Mesendoderm (in vitro differentiated cells): ENCODE measurements around the gene RPP25L.
A peak's percentile ranks its signal among the peaks of the same experiment; 100 is the strongest.

Experiments
- DNase-seq: peaks from one replicate; pipeline ENCODE4 v3.0.0; 2013
- H2AK5ac ChIP-seq: 2 replicates; pipeline ENCODE4 v1.6.1; 2013; ENCODE audit warnings: low read length, inconsistent platforms
- H2BK120ac ChIP-seq: 2 replicates; pipeline ENCODE4 v1.6.1; 2013; ENCODE audit warnings: low read depth, mild to moderate bottlenecking, low read length, moderate library complexity, mixed read lengths
- H2BK15ac ChIP-seq: replicated peaks from 2 replicates; pipeline ENCODE4 v1.6.1; 2013; ENCODE audit warnings: low read depth, mild to moderate bottlenecking, moderate library complexity
- H2BK5ac ChIP-seq: 2 replicates; pipeline ENCODE4 v1.6.1; 2013; ENCODE audit warnings: low read length, inconsistent platforms
- H3K18ac ChIP-seq: 2 replicates; pipeline ENCODE4 v1.6.1; 2013; ENCODE audit warnings: mild to moderate bottlenecking, low read length, mixed read lengths
- H3K23ac ChIP-seq: one replicate; pipeline ENCODE4 v1.6.1; 2013; ENCODE audit warnings: low read length
- H3K27ac ChIP-seq: 2 replicates; pipeline ENCODE4 v1.5.1; 2013; ENCODE audit warnings: low read depth, mild to moderate bottlenecking, inconsistent platforms, low read length, moderate library complexity
- H3K27me3 ChIP-seq: 2 replicates; pipeline ENCODE4 v1.6.1; 2013; ENCODE audit warnings: low read length, control low read depth, mild to moderate bottlenecking, inconsistent platforms; ENCODE audit not compliant: insufficient read depth, poor library complexity
- H3K36me3 ChIP-seq: 2 replicates; pipeline ENCODE4 v1.6.1; 2013; ENCODE audit warnings: low read length, inconsistent platforms; ENCODE audit not compliant: control insufficient read depth, insufficient read depth
- H3K4ac ChIP-seq: one replicate; pipeline ENCODE4 v1.6.1; 2013; ENCODE audit warnings: low read depth, mild to moderate bottlenecking, low read length, moderate library complexity
- H3K4me1 ChIP-seq: 2 replicates; pipeline ENCODE4 v1.6.1; 2013; ENCODE audit warnings: low read depth, low read length, inconsistent platforms; ENCODE audit not compliant: control insufficient read depth
- H3K4me2 ChIP-seq: 2 replicates; pipeline ENCODE4 v1.6.1; 2013; ENCODE audit warnings: low read length
- H3K4me3 ChIP-seq: 2 replicates; pipeline ENCODE4 v1.5.1; 2013; ENCODE audit warnings: mild to moderate bottlenecking, low read length
- H3K56ac ChIP-seq: one replicate; pipeline ENCODE4 v1.6.1; 2013; ENCODE audit warnings: low read length
- H3K79me1 ChIP-seq: 2 replicates; pipeline ENCODE4 v1.6.1; 2013; ENCODE audit warnings: low read length, inconsistent platforms
- H3K79me2 ChIP-seq: 2 replicates; pipeline ENCODE4 v1.6.1; 2013; ENCODE audit warnings: mild to moderate bottlenecking, low read length; ENCODE audit not compliant: control insufficient read depth, insufficient read depth
- H3K9ac ChIP-seq: 2 replicates; pipeline ENCODE4 v1.6.1; 2013; ENCODE audit warnings: low read length, inconsistent platforms
- H4K5ac ChIP-seq: one replicate; pipeline ENCODE4 v1.6.1; 2013; ENCODE audit warnings: low read length
- H4K8ac ChIP-seq: one replicate; pipeline ENCODE4 v1.6.1; 2013; ENCODE audit warnings: low read depth, mild to moderate bottlenecking, control low read depth, low read length, moderate library complexity
- WGBS: extraction: QIAGEN DNeasy Blood & Tissue Kit; methylation state at CpG from one replicate; pipeline ENCODE4 v1.1.7; 2013; ENCODE audit warnings: low lambda C conversion rate, missing lambda C conversion rate; ENCODE audit not compliant: insufficient coverage; ENCODE audit errors: extremely low coverage; 5-methylcytosine and 5-hydroxymethylcytosine counted together

RPP25L gene

GRCh38 chr9:34588671-34589635 lies 22.9 kb downstream of the RPP25L start:
- no peak overlapping the region for H4K8ac ChIP-seq
- no peak overlapping the region for H2AK5ac ChIP-seq
- no peak for DNase-seq
- no peak overlapping the region for H3K27ac ChIP-seq
- H3K27me3 ChIP-seq, result peaks cover 39% of the 10 kb centered on the region
- no peak overlapping the region for H2BK120ac ChIP-seq
- no peak overlapping the region for H4K5ac ChIP-seq
- peaks cover 30% of the 10 kb centered on the region for H3K4me1 ChIP-seq
- H3K36me3 ChIP-seq, result no peaks in the 10 kb centered on the region
- no peaks in the 10 kb centered on the region for H3K79me2 ChIP-seq
- H3K4me3 ChIP-seq, result peak overlapping the region; percentile 9
- no CpG with 5 or more reads among the region's 86 CpGs for WGBS
- no peaks in the 10 kb centered on the region for H3K79me1 ChIP-seq
- peak overlapping the region; percentile 84 for H3K4me2 ChIP-seq
- H2BK5ac ChIP-seq, result no peak overlapping the region
- no peak overlapping the region for H3K18ac ChIP-seq
- no peak overlapping the region for H2BK15ac ChIP-seq
- no peak overlapping the region for H3K23ac ChIP-seq
- H3K9ac ChIP-seq, result peak overlapping the region; percentile 14
- H3K56ac ChIP-seq, result peak overlapping the region; percentile 89
- H3K4ac ChIP-seq, result no peak overlapping the region

- Histone ChIP-seq H3K18ac (no peak overlapping the region), H2BK120ac (no peak overlapping the region), H2BK15ac (no peak overlapping the region), H3K79me1 (no peaks in the 10 kb centered on the region), H4K8ac (no peak overlapping the region), H3K9ac (no peak overlapping the region), H3K4ac (no peak overlapping the region), H3K56ac (no peak overlapping the region), H3K27ac (no peak overlapping the region), H2AK5ac (no peak overlapping the region), H4K5ac (no peak overlapping the region), H2BK5ac (no peak overlapping the region), H3K79me2 (no peaks in the 10 kb centered on the region), H3K23ac (no peak overlapping the region), H3K4me3 (no peak overlapping the region), H3K4me2 (no peak overlapping the region), H3K27me3 (peaks cover 33% of the 10 kb centered on the region), H3K4me1 (peaks cover 26% of the 10 kb centered on the region), H3K36me3 (no peaks in the 10 kb centered on the region)
- WGBS, result no CpG with 5 or more reads among the region's 2 CpGs
- DNase-seq, result no peak
Observed at GRCh38 chr9:34587271-34587670, 24.6 kb downstream of the RPP25L start.

GRCh38 chr9:34585946-34586669 lies 25.8 kb downstream of the RPP25L start:
- no peak overlapping the region for H2BK15ac ChIP-seq
- H3K36me3 ChIP-seq, result no peaks in the 10 kb centered on the region
- H3K27me3 ChIP-seq, result peaks cover 26% of the 10 kb centered on the region
- no peak overlapping the region for H4K5ac ChIP-seq
- H3K79me2 ChIP-seq, result no peaks in the 10 kb centered on the region
- peaks cover 24% of the 10 kb centered on the region for H3K4me1 ChIP-seq
- DNase-seq, result peak; percentile 85
- H3K4me2 ChIP-seq, result peak overlapping the region; percentile 6
- H3K18ac ChIP-seq, result no peak overlapping the region
- no CpG with 5 or more reads among the region's 11 CpGs for WGBS
- H3K23ac ChIP-seq, result no peak overlapping the region
- peak overlapping the region; percentile 1 for H3K56ac ChIP-seq
- H3K27ac ChIP-seq, result no peak overlapping the region
- H2BK120ac ChIP-seq, result no peak overlapping the region
- no peaks in the 10 kb centered on the region for H3K79me1 ChIP-seq
- H3K9ac ChIP-seq, result no peak overlapping the region
- H3K4ac ChIP-seq, result no peak overlapping the region
- H2BK5ac ChIP-seq, result no peak overlapping the region
- H4K8ac ChIP-seq, result no peak overlapping the region
- no peak overlapping the region for H2AK5ac ChIP-seq
- no peak overlapping the region for H3K4me3 ChIP-seq

- peaks cover 24% of the 10 kb centered on the region for H3K4me1 ChIP-seq
- H3K4me2 ChIP-seq, result no peak overlapping the region
- no peak overlapping the region for H2BK5ac ChIP-seq
- WGBS, result no CpG with 5 or more reads among the region's 5 CpGs
- no peaks in the 10 kb centered on the region for H3K36me3 ChIP-seq
- H3K79me2 ChIP-seq, result no peaks in the 10 kb centered on the region
- H2BK15ac ChIP-seq, result no peak overlapping the region
- peaks cover 20% of the 10 kb centered on the region for H3K27me3 ChIP-seq
- H4K8ac ChIP-seq, result no peak overlapping the region
- no peak overlapping the region for H3K18ac ChIP-seq
- no peak for DNase-seq
- no peak overlapping the region for H3K23ac ChIP-seq
- no peak overlapping the region for H3K4me3 ChIP-seq
- H3K56ac ChIP-seq, result peak overlapping the region; percentile 63
- no peak overlapping the region for H3K9ac ChIP-seq
- H3K79me1 ChIP-seq, result no peaks in the 10 kb centered on the region
- no peak overlapping the region for H3K27ac ChIP-seq
- no peak overlapping the region for H2BK120ac ChIP-seq
- H2AK5ac ChIP-seq, result no peak overlapping the region
- no peak overlapping the region for H3K4ac ChIP-seq
- H4K5ac ChIP-seq, result no peak overlapping the region
Observed at GRCh38 chr9:34584970-34585369, 26.9 kb downstream of the RPP25L start.

GRCh38 chr9:34582787-34583186 lies 29.1 kb downstream of the RPP25L start:
- no peak overlapping the region for H3K4me2 ChIP-seq
- H2BK120ac ChIP-seq, result no peak overlapping the region
- no CpG with 5 or more reads among the region's 5 CpGs for WGBS
- peaks cover 12% of the 10 kb centered on the region for H3K27me3 ChIP-seq
- no peak overlapping the region for H3K9ac ChIP-seq
- no peak overlapping the region for H4K8ac ChIP-seq
- H3K79me1 ChIP-seq, result no peaks in the 10 kb centered on the region
- H3K4ac ChIP-seq, result no peak overlapping the region
- no peak overlapping the region for H3K4me3 ChIP-seq
- peaks cover 31% of the 10 kb centered on the region for H3K4me1 ChIP-seq
- no peak overlapping the region for H3K56ac ChIP-seq
- H3K36me3 ChIP-seq, result no peaks in the 10 kb centered on the region
- H3K18ac ChIP-seq, result no peak overlapping the region
- H4K5ac ChIP-seq, result no peak overlapping the region
- no peak overlapping the region for H2AK5ac ChIP-seq
- DNase-seq, result no peak
- H3K23ac ChIP-seq, result no peak overlapping the region
- H2BK15ac ChIP-seq, result no peak overlapping the region
- no peak overlapping the region for H2BK5ac ChIP-seq
- H3K79me2 ChIP-seq, result no peaks in the 10 kb centered on the region
- no peak overlapping the region for H3K27ac ChIP-seq
